HCT116 (cell line): ENCODE measurements around the gene CDR2. TPM values are rescaled to one million over a fixed set of nuclear protein-coding genes. Genes with fewer than 3 reads are reported as not detected.
"Not testable (repeated sequence)": the region's sequence is repeated elsewhere in the genome, so short reads cannot be mapped to it uniquely, and the experiment has no call there.

Experiments
- ATAC-seq: fragments of 200-7000 bp; cut with Tn5 transposase; 2 replicates; pipeline ENCODE4 v1.9.1; 2020; ENCODE audit warnings: mild to moderate bottlenecking, moderate library complexity
- BruUV-seq: library from RNA; stranded (reverse); fragments of 400-500 nt; replicated peaks from 2 replicates; lab custom pipeline; 2021; lab: Mats Ljungman, UMichigan
- CTCF ChIA-PET: fragments of 300-600 bp; sonication (Branson Sonifier 250); formaldehyde crosslinking; loops from one replicate; lab custom pipeline; 2021; ENCODE audit warnings: antibody characterized with exemption; lab: Charles Lee
- POLR2A ChIA-PET: fragments of 300-600, 350-600 bp; sonication (Branson Sonifier 250); formaldehyde crosslinking; loops from one replicate; lab custom pipeline; 2021; ENCODE audit warnings: antibody characterized with exemption; lab: Charles Lee
- RAD21 ChIA-PET, 2 experiments: fragments of 300-600 bp; sonication (Branson Sonifier 250); formaldehyde crosslinking; loops; one replicate each; lab custom pipeline; 2023; ENCODE audit warnings: low total read pairs in 2 of 2; ENCODE audit not compliant: uncharacterized antibody in 2 of 2, unreplicated experiment in 2 of 2, low non-redundant PET in 1 of 2; lab: Charles Lee
- DNase-seq: peaks from one replicate; pipeline ENCODE4 v3.0.0-alpha.2; 2010; ENCODE audit warnings: low read depth, low spot score
- H2AFZ ChIP-seq: fragments of 200-600 bp; shearing (Covaris generic), sonication (generic); 2 replicates; pipeline ENCODE4 v1.6.1; 2017; ENCODE audit warnings: low read depth, mixed run types, mixed read lengths, antibody characterized with exemption, low read length; ENCODE audit not compliant: poor library complexity, severe bottlenecking
- H3K27ac ChIP-seq: 2 replicates; pipeline ENCODE4 v1.5.1; 2012; ENCODE audit warnings: low read depth, low read length
- H3K27me3 ChIP-seq: fragments of 200-600 bp; sonication (generic); 2 replicates; pipeline ENCODE4 v1.6.1; 2016; ENCODE audit warnings: mixed run types, low read length, mixed read lengths; ENCODE audit not compliant: insufficient read depth
- H3K36me3 ChIP-seq, 2 experiments: fragments of 200-500 bp in 1 of 2; fragments of 200-600 bp in 1 of 2; sonication (Bioruptor generic) in 1 of 2; sonication (generic) in 1 of 2; 2 replicates each; pipeline versions ENCODE4 v1.5.1 to v1.6.1; 2014 to 2016; ENCODE audit warnings: low read length in 2 of 2, inconsistent platforms in 1 of 2, mixed read lengths in 1 of 2, mixed run types in 1 of 2; ENCODE audit not compliant: insufficient read depth in 2 of 2, control insufficient read depth in 1 of 2
- H3K4me1 ChIP-seq, 2 experiments: fragments of 200-600 bp in 1 of 2; sonication (generic) in 1 of 2; 2 replicates each; pipeline versions ENCODE4 v1.5.1 to v1.6.1; 2012 to 2017; ENCODE audit warnings: low read length in 2 of 2, inconsistent platforms in 1 of 2, mild to moderate bottlenecking in 1 of 2, mixed read lengths in 1 of 2, mixed run types in 1 of 2, moderate library complexity in 1 of 2; ENCODE audit not compliant: insufficient read depth in 2 of 2, control insufficient read depth in 1 of 2
- H3K4me2 ChIP-seq: fragments of 200-600 bp; sonication (generic); 2 replicates; pipeline ENCODE4 v1.6.1; 2017; ENCODE audit warnings: mixed run types, low read length, mixed read lengths
- H3K4me3 ChIP-seq, 2 experiments: fragments of 200-600 bp in 1 of 2; sonication (generic) in 1 of 2; replicated peaks in 1 of 2; 2 replicates each; pipeline ENCODE4 v1.5.1; 2011 to 2016; ENCODE audit warnings: low read length in 2 of 2, control low read depth in 1 of 2, low read depth in 1 of 2, mild to moderate bottlenecking in 1 of 2, mixed read lengths in 1 of 2, mixed run types in 1 of 2
- H3K79me2 ChIP-seq: fragments of 200-600 bp; sonication (generic); 2 replicates; pipeline ENCODE4 v1.6.1; 2017; ENCODE audit warnings: mild to moderate bottlenecking, mixed run types, low read length, moderate library complexity, mixed read lengths; ENCODE audit not compliant: insufficient read depth
- H3K9ac ChIP-seq: fragments of 200-600 bp; sonication (generic); 2 replicates; pipeline ENCODE4 v1.6.1; 2016; ENCODE audit warnings: low read length, mixed read lengths
- H3K9me2 ChIP-seq: fragments of 200-600 bp; sonication (generic), shearing (Covaris generic); 2 replicates; pipeline ENCODE4 v1.6.1; 2017; ENCODE audit warnings: mixed run types, mild to moderate bottlenecking, moderate library complexity; ENCODE audit not compliant: insufficient read depth
- H3K9me3 ChIP-seq, 2 experiments: fragments of 200-500 bp in 1 of 2; fragments of 200-600 bp in 1 of 2; sonication (Bioruptor generic) in 1 of 2; sonication (generic) in 1 of 2; 2 replicates each; pipeline ENCODE4 v1.6.1; 2014 to 2017; ENCODE audit warnings: low read length in 2 of 2, mixed read lengths in 2 of 2, inconsistent platforms in 1 of 2, low read depth in 1 of 2, mild to moderate bottlenecking in 1 of 2, mixed run types in 1 of 2, moderate library complexity in 1 of 2; ENCODE audit not compliant: control insufficient read depth in 1 of 2, insufficient read depth in 1 of 2
- H4K20me1 ChIP-seq: fragments of 200-600 bp; sonication (generic), shearing (Covaris generic); 2 replicates; pipeline ENCODE4 v1.6.1; 2017; ENCODE audit warnings: mixed run types, mild to moderate bottlenecking, moderate library complexity; ENCODE audit not compliant: insufficient read depth
- ATF3 ChIP-seq: IDR thresholded peaks from 2 replicates; pipeline ENCODE4 v1.6.1; 2012
- CEBPB ChIP-seq: IDR thresholded peaks from 2 replicates; pipeline ENCODE4 v1.6.1; 2012; ENCODE audit warnings: low read depth
- CTCF ChIP-seq, 3 experiments: fragments of 200-600 bp in 1 of 3; sonication (generic) in 1 of 3; IDR thresholded peaks in 2 of 3; conservative IDR thresholded peaks in 1 of 3; 2 replicates each; pipeline ENCODE4 v1.5.1; 2012 to 2017; ENCODE audit warnings: low read depth in 2 of 3, low read length in 2 of 3, antibody characterized with exemption in 1 of 3, borderline replicate concordance in 1 of 3, control low read depth in 1 of 3, mild to moderate bottlenecking in 1 of 3, mixed read lengths in 1 of 3, mixed run types in 1 of 3, moderate library complexity in 1 of 3; ENCODE audit not compliant: insufficient read depth in 1 of 3
- EGR1 ChIP-seq: IDR thresholded peaks from 2 replicates; pipeline ENCODE4 v1.6.1; 2012; ENCODE audit warnings: low read depth
- ELF1 ChIP-seq: IDR thresholded peaks from 2 replicates; pipeline ENCODE4 v1.6.1; 2012; ENCODE audit warnings: low read depth, borderline replicate concordance
- EZH2 ChIP-seq: fragments of 200-600 bp; sonication (generic); IDR thresholded peaks from 2 replicates; pipeline ENCODE4 v1.6.1; 2017; ENCODE audit warnings: antibody characterized with exemption, mixed run types
- EZH2phosphoT487 ChIP-seq: fragments of 200-600 bp; IDR thresholded peaks from 2 replicates; pipeline ENCODE4 v1.6.1; 2018; ENCODE audit warnings: antibody characterized with exemption, borderline replicate concordance
- FOSL1 ChIP-seq: IDR thresholded peaks from 2 replicates; pipeline ENCODE4 v1.6.1; 2012; ENCODE audit warnings: low read depth
- JUND ChIP-seq: IDR thresholded peaks from 2 replicates; pipeline ENCODE4 v1.6.1; 2012
- POLR2A ChIP-seq: IDR thresholded peaks from 2 replicates; pipeline ENCODE4 v1.7.0; 2011; ENCODE audit warnings: borderline replicate concordance; ENCODE audit not compliant: insufficient read depth, insufficient read length; ENCODE audit errors: extremely low read depth
- POLR2AphosphoS5 ChIP-seq: IDR thresholded peaks from 2 replicates; pipeline ENCODE4 v1.6.1; 2011; ENCODE audit warnings: mild to moderate bottlenecking, low read depth, low read length, moderate library complexity
- REST ChIP-seq: IDR thresholded peaks from 2 replicates; pipeline ENCODE4 v1.6.1; 2012; ENCODE audit warnings: low read depth
- SP1 ChIP-seq: IDR thresholded peaks from 2 replicates; pipeline ENCODE4 v1.6.1; 2012; ENCODE audit warnings: low read depth
- ZFX ChIP-seq: fragments of 450-650 bp; IDR thresholded peaks from 2 replicates; pipeline ENCODE4 v1.6.1; 2017
- ZNF274 ChIP-seq: fragments of 200-500 bp; sonication (Bioruptor generic); IDR thresholded peaks from 2 replicates; pipeline ENCODE4 v1.6.1; 2014; ENCODE audit warnings: mild to moderate bottlenecking, low read depth, low read length, inconsistent platforms
- intact Hi-C: fragments of 100-400 bp; cut with micrococcal nuclease; formaldehyde crosslinking; loops from 2 replicates; pipeline ENCODE4 v1.10.0; 2022
- total RNA-seq: library from RNA; stranded (reverse); gene quantifications from one replicate; pipeline ENCODE4 v1.2.1, GENCODE V29; 2021; ENCODE audit not compliant: unreplicated experiment
- TF ChIP-seq, protein P1 (sequence below): IDR thresholded peaks from 2 replicates; pipeline ENCODE4 v1.6.1; 2012

The CDR2 gene
- total RNA-seq, 1 experiment from 2014 or later, result 27.3 TPM

DNA sequence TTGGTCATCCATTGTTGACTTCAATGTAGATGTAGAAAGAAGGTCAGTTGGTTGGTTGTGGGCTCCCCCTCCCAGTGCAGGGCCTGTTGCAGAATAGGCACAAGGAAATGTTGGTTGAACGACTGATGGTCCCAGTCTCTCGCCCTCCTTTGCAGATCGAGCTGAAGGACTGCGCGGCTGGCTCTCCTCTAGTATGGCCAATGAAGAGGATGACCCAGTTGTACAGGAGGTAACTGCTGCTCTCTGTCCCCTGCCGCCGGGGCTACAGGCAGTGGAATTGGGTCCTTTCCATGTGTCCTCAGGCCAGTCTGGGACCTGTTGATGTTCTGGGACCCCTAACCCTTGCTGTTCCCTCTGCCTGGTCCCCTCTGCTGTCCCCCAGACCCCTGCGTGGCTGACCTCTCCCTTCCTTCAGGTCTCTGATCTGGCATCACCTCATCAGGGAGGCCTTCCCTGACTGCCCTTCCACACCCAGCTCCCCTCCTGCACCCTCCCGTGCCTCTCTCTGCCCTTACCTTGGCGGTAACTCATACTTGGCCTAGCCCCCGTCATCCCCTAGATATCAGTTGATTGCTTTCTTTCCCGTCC lies 71.5 kb downstream of the CDR2 start:
- H2AFZ ChIP-seq, result no peak overlapping the region
- no peak for ATAC-seq
- no peak for TF ChIP-seq POLR2A
- TF ChIP-seq ATF3, result no peak
- TF ChIP-seq REST, result no peak
- no peak for TF ChIP-seq SP1
- TF ChIP-seq ELF1, result no peak
- no peak for TF ChIP-seq EZH2
- TF ChIP-seq, protein P1, sequence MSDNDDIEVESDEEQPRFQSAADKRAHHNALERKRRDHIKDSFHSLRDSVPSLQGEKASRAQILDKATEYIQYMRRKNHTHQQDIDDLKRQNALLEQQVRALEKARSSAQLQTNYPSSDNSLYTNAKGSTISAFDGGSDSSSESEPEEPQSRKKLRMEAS, result no peak
- TF ChIP-seq EGR1, result no peak
- TF ChIP-seq FOSL1, result no peak
- no peak for TF ChIP-seq CEBPB
- TF ChIP-seq JUND, result no peak
- TF ChIP-seq ZFX, result no peak
- TF ChIP-seq POLR2AphosphoS5, result no peak
- no peak for TF ChIP-seq EZH2phosphoT487
- TF ChIP-seq ZNF274, result no peak
- TF ChIP-seq CTCF (IDR thresholded peaks at IDR 0.05 in 2 of 3, conservative IDR thresholded peaks at IDR 0.05 in 1 of 3; ENCODE audit: borderline replicate concordance in 1 of 3, insufficient read depth in 1 of 3, low read depth in 2 of 3, low read length in 2 of 3), result no peak
- TF ChIP-seq, all 23 proteins: peak for 0
- Histone ChIP-seq H3K4me1 (peaks cover 0 to 8% of the 10 kb centered on the region in 2 experiments; a peak in 1 of 4 replicates), H3K27me3 (no peaks in the 10 kb centered on the region), H3K9me3 (no peaks in the 10 kb centered on the region), H3K27ac (no peak overlapping the region), H4K20me1 (no peaks in the 10 kb centered on the region; the same call in 1 of the 2 replicates), H3K4me3 (no peak overlapping the region), H3K4me2 (no peak overlapping the region), H3K9ac (no peak overlapping the region), H3K36me3 (peaks cover 9 to 26% of the 10 kb centered on the region in 2 experiments), H3K79me2 (peaks cover 73% of the 10 kb centered on the region), H3K9me2 (no peaks in the 10 kb centered on the region)
- BruUV-seq, result no TSS peak
- ChIA-PET CTCF (no interaction called here), POLR2A (no interaction called here), RAD21 (no interaction called here)
- no peak for DNase-seq
- intact Hi-C loops, result no loop called here

- CTCF ChIA-PET, DNase-seq, RAD21 ChIA-PET, BruUV-seq, H4K20me1 ChIP-seq, H3K9me2 ChIP-seq, H3K27me3 ChIP-seq, H3K9me3 ChIP-seq, H3K27ac ChIP-seq, H3K4me3 ChIP-seq, H3K9ac ChIP-seq, POLR2A ChIA-PET, intact Hi-C loops, ATAC-seq, H3K4me2 ChIP-seq, H2AFZ ChIP-seq: not testable (repeated sequence)
- Histone ChIP-seq H3K4me1 (peaks cover 2 to 12% of the 10 kb centered on the region in 2 experiments; a peak in 3 of 4 replicates), H3K36me3 (peaks cover 7 to 19% of the 10 kb centered on the region in 2 experiments; a peak in 3 of 4 replicates), H3K79me2 (peaks cover 79% of the 10 kb centered on the region)
Measured at GRCh38 chr16:22301423-22301822, 73.0 kb downstream of the CDR2 start.
